Daoy (cell line): ENCODE measurements around the gene FZD10. TPM values are rescaled to one million over a fixed set of nuclear protein-coding genes. Genes with fewer than 3 reads are reported as not detected.

ENCODE experiments used
- DNase-seq: peaks from one replicate; pipeline ENCODE4 v3.0.0-alpha.2; 2015; ENCODE audit warnings: low read depth
- total RNA-seq: library from RNA; depleted of rRNA; stranded (reverse); fragments of >200 nt; shearing (Covaris generic); gene quantifications from 2 replicates; pipeline ENCODE4 v1.2.3, GENCODE V29; 2014; rRNA removed

FZD10 gene
- total RNA-seq: 0.17 and 0.74 TPM in 2 replicates

GRCh38 chr12:130162267-130162666, at the start of gene FZD10:
FZD10 (plus strand) TSS chr12:130162464; CDS start chr12:130162943, 479 bp downstream.
- DNase-seq: peak; percentile 70

DNA sequence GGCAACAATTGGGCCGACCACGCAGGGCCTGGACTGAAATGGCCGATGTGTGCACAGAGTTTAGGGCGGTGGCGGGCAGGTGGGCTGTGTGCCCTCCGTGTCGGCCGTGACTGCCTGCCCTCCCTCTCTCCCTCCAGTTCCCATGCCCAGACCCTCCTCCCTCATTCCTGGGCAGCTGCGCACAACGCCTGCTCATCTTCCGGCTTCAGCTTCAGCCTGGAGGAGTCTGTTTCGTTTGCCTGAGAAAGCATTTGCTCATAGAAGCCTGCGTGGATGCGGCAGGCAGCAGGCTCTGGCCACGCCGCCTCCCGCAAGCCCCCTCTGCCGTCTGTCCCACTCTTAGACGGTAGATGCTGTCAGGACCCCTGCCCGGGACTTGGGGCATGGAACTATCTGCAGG, 47.3 kb upstream of the FZD10 start:
- peak; percentile 48 for DNase-seq

DNA sequence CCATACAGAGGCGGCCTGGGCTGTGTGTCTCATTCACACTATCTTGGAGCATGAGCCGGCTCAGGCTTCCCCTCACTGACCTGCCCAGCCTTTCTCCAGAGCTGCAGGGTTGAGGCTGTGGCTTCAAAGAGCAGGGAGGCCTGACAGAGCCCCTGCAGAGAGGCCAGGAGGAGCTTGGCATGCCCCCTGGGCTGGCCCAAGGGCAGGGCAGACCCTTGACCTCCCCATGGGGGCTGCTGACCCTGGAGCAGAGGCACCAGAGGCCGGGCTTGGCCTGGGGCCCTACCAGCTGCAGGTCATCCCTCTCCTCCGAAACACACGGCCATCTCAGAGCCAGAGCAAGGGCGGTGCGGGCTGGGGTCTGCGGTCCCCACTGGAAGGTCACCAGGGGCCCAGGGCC, 46.6 kb upstream of the FZD10 start:
- DNase-seq: no peak

GRCh38 chr12:130116791-130117190, 45.5 kb upstream of the FZD10 start:
- DNase-seq: peak; percentile 78

GRCh38 chr12:130117233-130117632, 45.0 kb upstream of the FZD10 start:
- no peak for DNase-seq

DNA sequence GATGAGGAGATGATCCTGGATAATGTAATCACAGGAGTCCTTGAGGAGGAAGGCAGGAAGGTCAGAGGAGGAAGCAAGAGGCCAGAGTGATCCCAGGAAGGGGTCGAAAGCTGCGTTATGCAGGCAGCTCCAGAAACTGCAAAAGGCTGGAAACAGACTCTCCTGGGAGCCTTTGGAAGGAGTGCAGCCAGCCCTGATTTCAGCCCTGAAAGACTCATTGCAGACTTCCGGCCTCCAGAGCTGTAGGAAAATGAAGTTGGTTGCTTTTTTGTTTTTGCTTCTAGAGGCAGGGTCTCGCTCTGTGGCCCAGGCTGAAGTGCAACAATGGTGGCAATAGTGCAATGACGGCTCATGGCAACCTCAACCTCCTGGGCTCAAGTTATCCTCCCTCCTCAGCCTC, 44.6 kb upstream of the FZD10 start:
- DNase-seq: no peak

- DNase-seq: no peak
Measured at GRCh38 chr12:130118181-130118580, 44.1 kb upstream of the FZD10 start.

DNA sequence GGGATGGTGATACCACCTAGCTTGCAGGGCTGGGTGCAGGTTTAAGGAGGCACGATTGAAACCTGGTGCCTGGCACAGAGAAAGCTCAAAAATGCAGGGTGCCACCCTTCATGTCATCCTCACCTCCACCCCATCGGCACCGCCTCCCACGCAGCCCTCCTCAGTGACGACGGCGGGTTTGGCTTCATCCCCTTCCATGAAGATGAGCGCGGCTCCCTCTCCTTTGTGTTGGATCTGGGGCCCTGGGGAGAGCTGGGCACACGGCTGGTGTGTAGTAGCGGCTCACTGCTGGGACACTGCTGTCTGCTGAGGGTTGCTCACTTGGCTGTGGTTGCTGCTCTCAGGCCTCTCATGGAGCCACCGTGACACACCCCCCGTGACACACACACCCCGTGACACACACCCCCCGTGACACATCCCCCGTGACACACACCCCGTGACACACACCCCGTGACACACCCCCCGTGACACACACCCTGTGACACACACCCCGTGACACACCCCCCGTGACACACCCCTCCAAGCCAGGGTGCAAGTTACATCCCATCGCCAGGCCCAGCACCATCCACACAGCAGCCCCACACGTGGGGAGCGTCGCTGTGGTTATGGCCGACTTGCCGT, 42.9 kb upstream of the FZD10 start:
- DNase-seq: peak; percentile 84

DNA sequence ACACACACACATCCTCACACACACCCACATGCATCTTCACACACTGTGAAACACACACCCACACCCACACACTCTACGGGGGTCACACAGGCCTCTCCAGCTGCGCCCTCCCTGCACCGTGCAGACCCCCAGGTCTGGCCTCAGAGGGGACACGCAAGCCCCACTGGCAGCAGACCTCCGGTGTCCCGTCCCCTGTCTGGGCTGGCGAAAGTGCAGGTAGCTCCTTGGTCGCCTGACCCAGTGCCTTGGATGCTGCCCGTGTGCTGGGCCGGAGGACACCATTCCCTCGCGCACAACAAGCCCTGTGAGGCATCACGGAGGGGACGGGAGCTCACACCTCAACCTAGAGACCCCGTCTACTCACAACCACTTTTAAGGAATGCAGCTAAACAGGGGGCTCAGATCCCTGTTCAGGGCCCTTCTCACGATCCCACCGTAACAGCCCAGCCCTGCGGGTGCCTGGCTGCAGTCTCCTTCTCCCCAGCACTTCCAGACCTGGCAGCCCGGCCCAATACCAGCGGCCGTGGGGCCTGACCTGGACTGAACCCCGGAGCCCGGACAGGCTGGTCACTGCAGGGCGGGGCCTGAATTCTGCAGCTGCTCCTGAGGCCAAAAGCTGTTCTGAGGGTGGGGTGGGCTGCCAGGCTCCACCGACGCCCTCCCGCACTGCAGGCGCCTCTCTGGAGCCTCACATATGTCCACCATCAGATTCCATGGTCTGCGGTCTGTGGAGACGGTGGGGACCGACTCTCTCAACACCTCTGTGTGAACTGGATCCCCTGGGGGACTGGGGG, 42.1 kb upstream of the FZD10 start:
- DNase-seq: no peak

DNA sequence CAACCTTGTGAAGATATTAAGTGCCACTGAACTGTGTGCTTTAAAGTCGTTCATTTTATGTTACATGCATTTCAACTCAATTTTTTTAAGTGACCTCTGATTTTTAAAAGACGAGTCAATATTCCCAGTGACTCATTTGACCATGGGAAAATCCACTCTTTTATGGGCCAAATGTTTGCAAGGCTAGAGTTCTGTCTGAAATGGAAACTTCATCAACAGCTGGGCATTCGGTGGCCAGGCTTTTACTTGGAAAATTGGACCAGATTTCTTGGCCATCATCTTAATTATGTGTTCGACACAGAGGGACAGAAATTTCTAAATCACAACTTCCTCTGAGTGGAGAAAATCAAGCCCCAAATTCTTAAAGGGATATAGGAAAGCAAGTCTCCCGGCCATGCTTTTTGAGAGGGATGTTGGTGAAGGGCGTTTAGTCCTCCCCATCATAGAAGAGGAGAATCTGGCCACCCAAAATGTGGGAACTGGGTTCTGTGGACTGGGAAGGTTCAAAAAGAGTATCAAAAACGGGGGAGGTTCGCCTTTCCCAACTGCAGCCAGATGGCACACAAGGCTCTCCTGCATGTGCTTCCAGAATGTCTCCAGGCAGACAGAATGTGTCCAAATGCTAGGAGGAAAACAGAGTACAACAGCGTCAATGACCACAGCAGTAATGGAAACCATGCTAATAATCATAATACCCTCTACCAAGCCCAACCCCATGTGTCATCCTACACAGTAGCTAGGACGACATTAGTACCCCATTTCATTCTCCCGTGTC, 40.9 kb upstream of the FZD10 start:
- no peak for DNase-seq

DNA sequence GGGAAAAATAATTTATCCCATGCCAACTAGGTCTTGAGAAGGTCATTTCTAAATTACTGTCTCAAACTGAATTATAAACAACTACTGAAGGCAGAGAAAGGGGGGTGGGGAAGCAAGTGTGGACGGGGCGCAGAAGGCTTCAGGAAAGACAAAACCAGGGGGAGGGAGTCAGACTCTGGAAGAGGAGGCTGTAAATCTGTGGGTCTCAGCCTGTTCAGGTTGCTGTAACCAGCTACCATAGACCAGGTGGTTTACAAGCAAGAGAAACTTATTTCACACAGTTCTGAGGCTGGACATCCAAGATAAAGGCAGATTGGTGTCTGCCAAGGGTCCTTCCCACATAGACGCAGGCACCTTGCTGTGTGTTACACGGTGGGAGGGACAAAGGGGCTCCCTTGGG, 39.9 kb upstream of the FZD10 start:
- no peak for DNase-seq

DNA sequence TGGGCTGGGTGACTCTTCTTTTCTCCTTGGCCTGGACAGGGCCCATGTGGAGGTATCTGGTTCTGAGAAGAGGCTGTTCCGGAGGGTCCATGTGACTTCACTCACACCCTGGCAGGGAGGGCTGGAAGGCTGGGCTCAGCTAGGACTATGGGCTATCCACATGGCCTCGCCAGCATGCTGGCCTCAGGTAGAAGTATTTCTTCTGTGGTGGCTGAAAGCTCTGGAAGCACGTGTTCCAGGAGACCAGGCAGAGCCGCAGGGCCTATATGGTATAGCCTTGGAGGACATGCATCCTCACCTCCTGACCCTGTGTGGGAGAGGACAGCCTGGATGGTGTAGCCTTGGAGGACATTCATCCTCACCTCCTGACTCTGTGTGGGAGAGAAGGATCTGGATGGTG, 38.2 kb upstream of the FZD10 start:
- no peak for DNase-seq

- DNase-seq: peak; percentile 58
Measured at GRCh38 chr12:130124605-130125244, 37.5 kb upstream of the FZD10 start.

- DNase-seq: peak; percentile 88
Measured at GRCh38 chr12:130126023-130126432, 36.2 kb upstream of the FZD10 start.

GRCh38 chr12:130127532-130127911, 34.7 kb upstream of the FZD10 start:
- DNase-seq: peak; percentile 71

DNA sequence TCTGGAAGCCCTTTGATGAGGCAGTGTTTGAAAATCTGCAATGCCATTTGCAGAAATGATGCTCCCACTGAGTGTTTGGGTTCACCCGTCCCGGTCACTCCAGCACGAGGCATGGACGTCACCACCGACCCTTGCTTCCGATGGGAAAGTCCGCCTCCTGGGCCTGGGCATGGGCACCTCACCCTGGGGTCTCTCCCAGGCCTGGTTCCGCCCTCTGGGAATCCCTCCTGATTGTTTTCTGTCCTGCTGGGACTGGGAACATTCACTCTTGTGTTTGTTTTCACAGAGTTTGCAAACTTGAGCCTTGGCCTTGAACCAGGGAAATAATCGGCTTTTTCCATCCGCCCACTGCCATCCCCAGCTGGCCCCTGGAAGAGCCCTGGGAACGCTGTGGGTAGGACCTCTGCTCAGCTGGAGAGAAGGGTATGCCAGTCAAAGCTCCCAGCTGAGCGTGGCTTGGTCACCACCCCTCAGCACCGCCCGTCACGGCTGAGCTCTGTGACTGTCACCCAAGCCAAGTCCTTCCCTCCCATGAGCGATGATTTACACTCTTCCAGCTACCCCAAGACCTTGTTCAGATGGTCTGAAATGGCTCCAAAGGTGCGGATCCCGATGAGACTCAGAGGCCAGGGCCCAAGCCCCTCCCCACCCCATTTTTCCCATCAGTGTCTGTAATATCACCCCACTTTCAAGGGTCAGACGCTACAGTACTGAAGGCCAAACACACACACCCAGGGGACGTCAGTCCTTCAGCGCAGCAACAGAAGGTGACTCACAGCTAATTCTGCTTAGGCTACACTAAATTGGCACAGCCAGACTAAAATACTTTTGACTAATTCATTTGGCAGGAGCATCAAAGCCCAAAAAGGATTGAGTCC, 34.1 kb upstream of the FZD10 start:
- DNase-seq: peak; percentile 77

- peak; percentile 69 for DNase-seq
Measured at GRCh38 chr12:130128790-130129735, 33.2 kb upstream of the FZD10 start.

GRCh38 chr12:130130346-130130745, 31.9 kb upstream of the FZD10 start:
- DNase-seq: no peak

- DNase-seq: no peak
Measured at GRCh38 chr12:130131025-130131424, 31.2 kb upstream of the FZD10 start.

DNA sequence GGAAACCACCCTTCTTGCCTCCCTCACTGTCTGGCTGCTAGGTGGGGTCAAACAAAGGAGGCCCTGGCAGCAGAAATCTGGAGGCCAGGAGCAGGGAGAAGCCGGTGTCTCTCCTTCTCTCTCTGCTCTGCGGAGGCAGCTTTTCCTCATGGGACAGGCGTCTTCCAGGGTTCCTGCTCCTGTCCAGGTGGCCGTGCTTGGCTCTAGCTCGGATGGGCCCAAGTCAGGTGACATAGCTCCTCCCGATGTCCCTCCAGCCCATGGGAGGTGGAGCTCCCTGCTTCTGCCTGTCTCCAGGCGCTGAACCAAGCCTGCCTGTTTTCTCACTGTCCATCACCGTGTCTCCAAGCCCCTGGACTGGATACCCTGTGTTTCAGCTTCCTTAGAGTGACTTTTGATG, 30.5 kb upstream of the FZD10 start:
- DNase-seq: no peak
